HG03280 (cell line): ENCODE data around the gene MAML2.
A peak's percentile ranks its signal among the peaks of the same experiment; 100 is the strongest.

ENCODE experiments used
- ATAC-seq: cut with Tn5 transposase; IDR thresholded peaks from one replicate; pipeline ENCODE4 v1.9.1; 2021; ENCODE audit warnings: mild to moderate bottlenecking, moderate library complexity; ENCODE audit not compliant: unreplicated experiment

The MAML2 gene

GRCh38 chr11:96215826-96216225 lies 127.2 kb downstream of the MAML2 start:
- ATAC-seq: no peak

- ATAC-seq: peak; percentile 55
Observed at GRCh38 chr11:96215110-96215782, 127.7 kb downstream of the MAML2 start.

GRCh38 chr11:96214777-96215109 lies 128.3 kb downstream of the MAML2 start:
- no peak for ATAC-seq

- no peak for ATAC-seq
Observed at GRCh38 chr11:96213500-96213899, 129.5 kb downstream of the MAML2 start.

GRCh38 chr11:96211436-96211835 lies 131.6 kb downstream of the MAML2 start:
- no peak for ATAC-seq

- ATAC-seq: no peak
Observed at GRCh38 chr11:96207459-96208449, 135.2 kb downstream of the MAML2 start.

GRCh38 chr11:96206955-96207354 lies 136.0 kb downstream of the MAML2 start:
- no peak for ATAC-seq

- no peak for ATAC-seq
Observed at GRCh38 chr11:96205460-96205809, 137.6 kb downstream of the MAML2 start.

- ATAC-seq: no peak
Observed at GRCh38 chr11:96204721-96205459, 138.1 kb downstream of the MAML2 start.

- no peak for ATAC-seq
Observed at GRCh38 chr11:96204366-96204659, 138.7 kb downstream of the MAML2 start.

GRCh38 chr11:96203567-96204365 lies 139.2 kb downstream of the MAML2 start:
- ATAC-seq: no peak

GRCh38 chr11:96200243-96200642 lies 142.8 kb downstream of the MAML2 start:
- no peak for ATAC-seq

- ATAC-seq: no peak
Observed at GRCh38 chr11:96199563-96200025, 143.4 kb downstream of the MAML2 start.

GRCh38 chr11:96197801-96198701 lies 144.9 kb downstream of the MAML2 start:
- ATAC-seq: peak; percentile 67

- no peak for ATAC-seq
Observed at GRCh38 chr11:96197103-96197502, 145.9 kb downstream of the MAML2 start.

GRCh38 chr11:96196181-96196662 lies 146.8 kb downstream of the MAML2 start:
- ATAC-seq: no peak

GRCh38 chr11:96195671-96196070 lies 147.3 kb downstream of the MAML2 start:
- no peak for ATAC-seq

GRCh38 chr11:96194581-96195374 lies 148.2 kb downstream of the MAML2 start:
- ATAC-seq: no peak
